ENCODE measurements around the gene RNASE13.

DNA sequence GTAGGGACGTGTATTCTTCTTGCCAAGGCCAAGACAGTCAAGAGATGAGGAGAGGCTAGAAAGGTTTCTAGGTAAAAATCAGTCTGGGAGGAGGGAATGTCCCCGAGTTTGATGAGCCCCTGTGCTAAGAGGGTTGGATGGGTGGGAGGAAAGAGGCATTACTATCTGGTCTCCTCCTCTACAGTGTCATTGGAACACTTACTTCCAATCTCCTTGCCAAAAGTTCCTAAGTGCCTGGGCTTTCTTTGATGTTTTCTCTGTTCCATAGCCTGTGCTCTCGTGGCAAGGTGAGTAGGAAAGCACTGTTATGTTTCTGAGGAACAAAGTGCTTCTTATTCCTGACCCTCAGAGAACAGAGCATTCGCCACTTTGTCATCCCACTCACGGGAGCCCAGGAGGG is at the start of gene RNASE13:
- TF ChIP-seq POLR2AphosphoS5 (IDR thresholded peaks at IDR 0.05; ENCODE audit: low read depth, low read length) (no peak), SIN3A (IDR thresholded peaks at IDR 0.05; ENCODE audit: borderline replicate concordance, insufficient read depth, low read length) (no peak)

Measured in PFSK-1 (cell line).